B cell (primary cell): Measurements from ENCODE around the gene TUBA1C. TPM values are rescaled to one million over a fixed set of nuclear protein-coding genes. Genes with fewer than 3 reads are reported as not detected.

Experiments
- ATAC-seq: fragments of 200-7000 bp; cut with Tn5 transposase; one replicate; pipeline ENCODE4 v1.10.0; 2021; ENCODE audit warnings: low read depth, mild to moderate bottlenecking, moderate number of reproducible peaks, moderate library complexity
- CTCF ChIA-PET: fragments of 350-600 bp; sonication (Branson Sonifier 250); formaldehyde crosslinking; loops from one replicate; lab custom pipeline; 2021; ENCODE audit warnings: antibody characterized with exemption, inconsistent platforms; lab: Charles Lee
- POLR2A ChIA-PET: fragments of 350-600 bp; sonication (Branson Sonifier 250); formaldehyde crosslinking; loops from one replicate; lab custom pipeline; 2021; ENCODE audit warnings: antibody characterized with exemption; lab: Charles Lee
- DNase-seq: peaks from one replicate; pipeline ENCODE4 v3.0.0; 2013
- H2AFZ ChIP-seq: 2 replicates; pipeline ENCODE4 v1.6.1; 2012; ENCODE audit warnings: mild to moderate bottlenecking, low read depth, low read length; ENCODE audit not compliant: insufficient read depth, poor library complexity, severe bottlenecking
- H3K27ac ChIP-seq, 2 donors: 1 replicate in 1 of 2; 2 replicates in 1 of 2; pipeline ENCODE4 v1.5.1; 2012 to 2013; ENCODE audit warnings: low read length in 2 of 2, mild to moderate bottlenecking in 2 of 2, moderate library complexity in 1 of 2
- H3K27me3 ChIP-seq, 4 experiments: fragments of 200-600 bp in 1 of 4; sonication (generic) in 1 of 4; replicated peaks in 1 of 4; 1 replicate in 2 of 4; 2 replicates in 2 of 4; pipeline versions ENCODE4 v1.6.1 to v1.7.0; 2013 to 2016; ENCODE audit warnings: low read length in 3 of 4, mild to moderate bottlenecking in 2 of 4, mixed read lengths in 1 of 4, moderate library complexity in 1 of 4; ENCODE audit not compliant: insufficient read depth in 4 of 4, control insufficient read depth in 3 of 4; ENCODE audit errors: control extremely low read depth in 1 of 4
- H3K36me3 ChIP-seq, 2 experiments: replicated peaks in 1 of 2; 1 replicate in 1 of 2; 2 replicates in 1 of 2; pipeline versions ENCODE4 v1.6.1 to v1.7.1; 2013; ENCODE audit warnings: low read length in 1 of 2; ENCODE audit not compliant: insufficient read depth in 2 of 2, control insufficient read depth in 1 of 2; ENCODE audit errors: control extremely low read depth in 1 of 2, extremely low read depth in 1 of 2
- H3K4me1 ChIP-seq, 2 donors: fragments of 200-600 bp in 1 of 2; sonication (generic) in 1 of 2; 1 replicate in 1 of 2; 2 replicates in 1 of 2; pipeline versions ENCODE4 v1.5.1 to v1.6.1; 2013 to 2017; ENCODE audit warnings: low read length in 2 of 2; ENCODE audit not compliant: control insufficient read depth in 2 of 2, insufficient read depth in 2 of 2
- H3K4me2 ChIP-seq: replicated peaks from 2 replicates; pipeline ENCODE3; 2012; ENCODE audit warnings: mild to moderate bottlenecking, low read depth, low read length; ENCODE audit not compliant: poor library complexity, severe bottlenecking
- H3K4me3 ChIP-seq, 5 experiments: fragments of 200-600 bp in 1 of 5; sonication (generic) in 1 of 5; 1 replicate in 3 of 5; 2 replicates in 2 of 5; pipeline versions ENCODE4 v1.5.1 to v1.7.0; 2011 to 2016; ENCODE audit warnings: low read length in 4 of 5, mild to moderate bottlenecking in 4 of 5, low read depth in 2 of 5, control low read depth in 1 of 5, moderate library complexity in 1 of 5; ENCODE audit not compliant: insufficient read depth in 1 of 5; ENCODE audit errors: control extremely low read depth in 1 of 5, extremely low read depth in 1 of 5
- H3K79me2 ChIP-seq: fragments of 200-600 bp; sonication (generic); one replicate; pipeline ENCODE4 v1.6.0; 2016; ENCODE audit warnings: low read length; ENCODE audit not compliant: control insufficient read depth, insufficient read depth
- H3K9ac ChIP-seq: fragments of 200-600 bp; sonication (generic); 2 replicates; pipeline ENCODE4 v1.6.1; 2017; ENCODE audit warnings: mild to moderate bottlenecking, low read length, moderate library complexity
- H3K9me3 ChIP-seq, 3 donors: one replicate each; pipeline versions ENCODE4 v1.6.1 to v1.7.1; 2013; ENCODE audit warnings: low read length in 2 of 3; ENCODE audit not compliant: control insufficient read depth in 2 of 3, insufficient read depth in 1 of 3; ENCODE audit errors: control extremely low read depth in 1 of 3
- H4K20me1 ChIP-seq: 2 replicates; pipeline ENCODE4 v1.6.0; 2012; ENCODE audit warnings: mild to moderate bottlenecking, low read length; ENCODE audit not compliant: insufficient read depth, control insufficient read depth, poor library complexity, severe bottlenecking
- H3K27ac Mint-ChIP-seq: one replicate; pipeline ENCODE4 v1.8.0; 2021; ENCODE audit warnings: mixed read lengths
- H3K27me3 Mint-ChIP-seq: one replicate; pipeline ENCODE4 v1.8.0; 2021; ENCODE audit warnings: mixed read lengths
- H3K4me1 Mint-ChIP-seq: one replicate; pipeline ENCODE4 v1.8.0; 2021; ENCODE audit warnings: mixed read lengths
- H3K4me3 Mint-ChIP-seq: one replicate; pipeline ENCODE4 v1.8.0; 2021; ENCODE audit warnings: mixed read lengths
- H3K9me3 Mint-ChIP-seq: one replicate; pipeline ENCODE4 v1.8.0; 2022; ENCODE audit warnings: mixed read lengths; ENCODE audit not compliant: insufficient read depth
- CTCF ChIP-seq: fragments of 200-600 bp; IDR thresholded peaks from one replicate; pipeline ENCODE4 v1.8.0; 2022; ENCODE audit warnings: antibody characterized with exemption, mild to moderate bottlenecking
- EZH2 ChIP-seq: IDR thresholded peaks from 2 replicates; pipeline ENCODE4 v1.6.1; 2012; ENCODE audit warnings: borderline replicate concordance, low read depth, mild to moderate bottlenecking, moderate library complexity, low read length; ENCODE audit not compliant: insufficient read depth, poor library complexity, severe bottlenecking
- WGBS: methylation state at CpG from one replicate; pipeline ENCODE4 v1.1.5; 2013; ENCODE audit warnings: missing lambda C conversion rate; ENCODE audit not compliant: insufficient coverage; 5-methylcytosine and 5-hydroxymethylcytosine counted together
- intact Hi-C: fragments of 100-400 bp; cut with micrococcal nuclease; formaldehyde crosslinking; loops from one replicate; pipeline ENCODE4 v1.10.0; 2022
- polyA plus RNA-seq: library from polyadenylated mRNA; depleted of rRNA; stranded (reverse); fragments of >200 nt; gene quantifications from 2 replicates; pipeline ENCODE4 v1.2.3, GENCODE V29; 2012
- total RNA-seq, 2 donors: library from RNA; stranded (reverse); fragments of 120-200 nt in 1 of 2; gene quantifications; 1 replicate in 1 of 2; 2 replicates in 1 of 2; pipeline versions ENCODE4 v1.2.3 to v1.2.4, GENCODE V29; 2013 to 2022

TUBA1C gene
- total and polyA plus RNA-seq, 2 donors (not counting 1 experiment from before 2014, with no cell fraction given) = 34.9 to 121 TPM

- Histone ChIP-seq H4K20me1 (no peaks in the 10 kb centered on the region), H3K9me3 (no peaks in the 10 kb centered on the region), H3K79me2 (no peaks in the 10 kb centered on the region), H2AFZ (no peak overlapping the region), H3K27me3 (no peaks in the 10 kb centered on the region), H3K27ac (no peak overlapping the region), H3K4me1 (no peaks in the 10 kb centered on the region), H3K36me3 (no peaks in the 10 kb centered on the region), H3K4me2 (no peak overlapping the region), H3K9ac (no peak overlapping the region), H3K4me3 (no peak overlapping the region)
- ChIA-PET CTCF (interaction anchor here (0.6 to 4.6 kb wide), 3 partner anchors 11 to 135 kb away, joined by 3 to 35 read pairs (median 5); no protein-coding TSS in a partner anchor), POLR2A (interaction anchor here (0.6 kb wide), 1 partner anchor 12 kb away, joined by 3 read pairs; no protein-coding TSS in a partner anchor)
- no peak for TF ChIP-seq EZH2
- no peak for TF ChIP-seq CTCF
- ATAC-seq (no peak), DNase-seq (no peak)
- H3K9me3 Mint-ChIP-seq = no peaks in the 10 kb centered on the region
- no peak overlapping the region for H3K27ac Mint-ChIP-seq
- H3K4me3 Mint-ChIP-seq = no peak overlapping the region
- H3K4me1 Mint-ChIP-seq = no peaks in the 10 kb centered on the region
- intact Hi-C loops = no loop called here
- no peaks in the 10 kb centered on the region for H3K27me3 Mint-ChIP-seq
- WGBS = 86% methylated on average over 1 of the region's 1 CpG
Measured at GRCh38 chr12:49223122-49223521, 41.8 kb upstream of the TUBA1C start.

- TF ChIP-seq EZH2 (no peak), CTCF (no peak)
- DNase-seq (no peak), ATAC-seq (no peak)
- no CpG with 5 or more reads among the region's 3 CpGs for WGBS
- Mint-ChIP-seq H3K4me3 (no peak overlapping the region), H3K27ac (no peak overlapping the region), H3K9me3 (no peaks in the 10 kb centered on the region), H3K27me3 (no peaks in the 10 kb centered on the region), H3K4me1 (no peaks in the 10 kb centered on the region)
- H3K36me3 ChIP-seq = no peaks in the 10 kb centered on the region
- H3K79me2 ChIP-seq = no peaks in the 10 kb centered on the region
- intact Hi-C loops = no loop called here
- CTCF ChIA-PET = interaction anchor here (0.6 to 4.6 kb wide), 3 partner anchors 11 to 136 kb away, joined by 3 to 35 read pairs (median 5); no protein-coding TSS in a partner anchor
- H3K27me3 ChIP-seq = no peaks in the 10 kb centered on the region
- H3K9ac ChIP-seq = no peak overlapping the region
- H3K4me2 ChIP-seq = no peak overlapping the region
- H3K4me3 ChIP-seq = no peak overlapping the region
- H3K27ac ChIP-seq = no peak overlapping the region
- no peaks in the 10 kb centered on the region for H3K9me3 ChIP-seq
- no peaks in the 10 kb centered on the region for H4K20me1 ChIP-seq
- POLR2A ChIA-PET = interaction anchor here (0.6 kb wide), 1 partner anchor 11 kb away, joined by 3 read pairs; no protein-coding TSS in a partner anchor
- no peaks in the 10 kb centered on the region for H3K4me1 ChIP-seq
- no peak overlapping the region for H2AFZ ChIP-seq
Measured at GRCh38 chr12:49223590-49224369, 41.1 kb upstream of the TUBA1C start.
